Measurements from ENCODE around the gene SLC51B.

GRCh38 chr15:65058394-65059368 lies 13.5 kb downstream of the SLC51B start:
- TF ChIP-seq POLR2A (IDR thresholded peaks at IDR 0.05; ENCODE audit: low read length) (no peak), GATA1 (IDR thresholded peaks at IDR 0.05; ENCODE audit: low read depth, low read length) (no peak)

Measured in erythroblast (primary cell).